Astrocyte (in vitro differentiated cells and primary cell): ENCODE measurements around the gene LRIT3. TPM values are rescaled to one million over a fixed set of nuclear protein-coding genes. Genes with fewer than 3 reads are reported as not detected.
"Not testable (repeated sequence)": the region's sequence is repeated elsewhere in the genome, so short reads cannot be mapped to it uniquely, and the experiment has no call there.

Source experiments
- DNase-seq: peaks from one replicate; pipeline ENCODE4 v3.0.0-alpha.2; 2010; ENCODE audit warnings: low read depth
- FAIRE-seq: peaks from 2 replicates; lab custom pipeline; 2011; peaks lifted over from hg19 to GRCh38; lab: Jason Lieb, UNC
- H2AFZ ChIP-seq: 2 replicates; pipeline ENCODE4 v1.6.0; 2012; ENCODE audit warnings: low read depth, low read length, inconsistent platforms
- H3K27ac ChIP-seq: 2 replicates; pipeline ENCODE4 v1.5.1; 2011; ENCODE audit warnings: low read depth, low read length, inconsistent platforms
- H3K27me3 ChIP-seq: 2 replicates; pipeline ENCODE4 v1.6.0; 2011; ENCODE audit warnings: low read length, inconsistent platforms; ENCODE audit not compliant: insufficient read depth
- H3K36me3 ChIP-seq: 2 replicates; pipeline ENCODE4 v1.5.1; 2011; ENCODE audit warnings: low read length, inconsistent platforms; ENCODE audit not compliant: insufficient read depth
- H3K4me1 ChIP-seq: 2 replicates; pipeline ENCODE4 v1.5.1; 2011; ENCODE audit warnings: low read length, inconsistent platforms; ENCODE audit not compliant: insufficient read depth
- H3K4me2 ChIP-seq: 2 replicates; pipeline ENCODE4 v1.6.0; 2012; ENCODE audit warnings: low read length, inconsistent platforms
- H3K4me3 ChIP-seq: 2 replicates; pipeline ENCODE4 v1.5.1; 2011; ENCODE audit warnings: low read depth, mild to moderate bottlenecking, low read length, inconsistent platforms; ENCODE audit not compliant: insufficient read depth
- H3K79me2 ChIP-seq: 2 replicates; pipeline ENCODE4 v1.6.0; 2012; ENCODE audit warnings: mild to moderate bottlenecking, low read length, inconsistent platforms; ENCODE audit not compliant: insufficient read depth
- H3K9ac ChIP-seq: 2 replicates; pipeline ENCODE4 v1.6.0; 2012; ENCODE audit warnings: mild to moderate bottlenecking, low read length, inconsistent platforms
- H3K9me3 ChIP-seq: 2 replicates; pipeline ENCODE4 v1.5.1; 2012; ENCODE audit warnings: low read depth, mild to moderate bottlenecking, low read length, inconsistent platforms; ENCODE audit not compliant: insufficient read depth
- H4K20me1 ChIP-seq: 2 replicates; pipeline ENCODE4 v1.6.0; 2012; ENCODE audit warnings: low read length, inconsistent platforms; ENCODE audit not compliant: insufficient read depth
- H3K27ac Mint-ChIP-seq: one replicate; pipeline ENCODE4 v1.8.0; 2021; ENCODE audit warnings: mild to moderate bottlenecking, mixed read lengths; ENCODE audit not compliant: unreplicated experiment
- H3K27me3 Mint-ChIP-seq: one replicate; pipeline ENCODE4 v1.8.0; 2021; ENCODE audit warnings: low read depth, mixed read lengths; ENCODE audit not compliant: unreplicated experiment
- H3K36me3 Mint-ChIP-seq: one replicate; pipeline ENCODE4 v1.8.0; 2021; ENCODE audit warnings: low read depth, mixed read lengths; ENCODE audit not compliant: unreplicated experiment
- H3K4me1 Mint-ChIP-seq: one replicate; pipeline ENCODE4 v1.8.0; 2021; ENCODE audit warnings: low read depth, mixed read lengths; ENCODE audit not compliant: unreplicated experiment
- H3K4me3 Mint-ChIP-seq: one replicate; pipeline ENCODE4 v1.8.0; 2021; ENCODE audit warnings: mild to moderate bottlenecking, moderate library complexity, mixed read lengths; ENCODE audit not compliant: unreplicated experiment
- H3K9me3 Mint-ChIP-seq: one replicate; pipeline ENCODE4 v1.8.0; 2021; ENCODE audit warnings: mild to moderate bottlenecking, mixed read lengths; ENCODE audit not compliant: unreplicated experiment
- CTCF ChIP-seq: IDR thresholded peaks from 2 replicates; pipeline ENCODE4 v1.5.1; 2011; ENCODE audit warnings: low read depth, mild to moderate bottlenecking, inconsistent platforms, low read length, moderate library complexity; ENCODE audit not compliant: insufficient read depth
- EZH2 ChIP-seq: IDR thresholded peaks from 2 replicates; pipeline ENCODE4 v1.6.1; 2012; ENCODE audit warnings: mild to moderate bottlenecking, low read length, inconsistent platforms; ENCODE audit not compliant: insufficient read depth
- total RNA-seq: library from RNA; stranded (reverse); gene quantifications from 2 replicates; pipeline ENCODE4 v1.2.1, GENCODE V29; 2021

Gene LRIT3
- total RNA-seq, 1 donor from 2014 or later = 0.11 TPM

GRCh38 chr4:109846395-109847098 is 1.4 kb upstream of the LRIT3 start:
- Histone ChIP-seq H3K4me1 (no peaks in the 10 kb centered on the region), H3K27me3 (no peaks in the 10 kb centered on the region), H3K9ac (no peak overlapping the region), H3K79me2 (no peaks in the 10 kb centered on the region), H2AFZ (no peak overlapping the region), H3K4me3 (no peak overlapping the region), H3K36me3 (no peaks in the 10 kb centered on the region), H4K20me1 (no peaks in the 10 kb centered on the region), H3K4me2 (no peak overlapping the region), H3K9me3 (no peaks in the 10 kb centered on the region), H3K27ac (no peak overlapping the region)
- Mint-ChIP-seq H3K4me1 (no peaks in the 10 kb centered on the region), H3K4me3 (no peak overlapping the region), H3K27me3 (no peaks in the 10 kb centered on the region), H3K36me3 (no peaks in the 10 kb centered on the region), H3K9me3 (no peaks in the 10 kb centered on the region), H3K27ac (no peak overlapping the region)
- FAIRE-seq (no peak), DNase-seq (no peak)
- TF ChIP-seq CTCF (no peak), EZH2 (no peak)

- H3K4me3 Mint-ChIP-seq = no peak overlapping the region
- no peak overlapping the region for H3K4me2 ChIP-seq
- H3K27me3 Mint-ChIP-seq = no peaks in the 10 kb centered on the region
- H3K9ac ChIP-seq = no peak overlapping the region
- no peaks in the 10 kb centered on the region for H3K9me3 ChIP-seq
- no peak for FAIRE-seq
- TF ChIP-seq CTCF (no peak), EZH2 (no peak)
- H3K4me1 Mint-ChIP-seq = no peaks in the 10 kb centered on the region
- no peak overlapping the region for H2AFZ ChIP-seq
- no peaks in the 10 kb centered on the region for H4K20me1 ChIP-seq
- H3K36me3 Mint-ChIP-seq = no peaks in the 10 kb centered on the region
- no peak overlapping the region for H3K27ac Mint-ChIP-seq
- no peak overlapping the region for H3K27ac ChIP-seq
- DNase-seq = no peak
- no peaks in the 10 kb centered on the region for H3K4me1 ChIP-seq
- H3K36me3 ChIP-seq = no peaks in the 10 kb centered on the region
- no peaks in the 10 kb centered on the region for H3K27me3 ChIP-seq
- H3K4me3 ChIP-seq = no peak overlapping the region
- no peaks in the 10 kb centered on the region for H3K79me2 ChIP-seq
- H3K9me3 Mint-ChIP-seq = no peaks in the 10 kb centered on the region
Measured at GRCh38 chr4:109848501-109848900, 594 bp downstream of the LRIT3 start.

- Histone ChIP-seq H3K4me3 (no peak overlapping the region), H3K36me3 (no peaks in the 10 kb centered on the region), H2AFZ (no peak overlapping the region), H3K9me3 (no peaks in the 10 kb centered on the region), H3K27ac (no peak overlapping the region), H4K20me1 (no peaks in the 10 kb centered on the region), H3K9ac (no peak overlapping the region), H3K27me3 (no peaks in the 10 kb centered on the region), H3K4me2 (no peak overlapping the region), H3K79me2 (no peaks in the 10 kb centered on the region), H3K4me1 (no peaks in the 10 kb centered on the region)
- no peaks in the 10 kb centered on the region for H3K27me3 Mint-ChIP-seq
- H3K36me3 Mint-ChIP-seq = peaks cover under 1% of the 10 kb centered on the region
- H3K4me3 Mint-ChIP-seq = no peak overlapping the region
- FAIRE-seq (no peak), DNase-seq (no peak)
- H3K4me1 Mint-ChIP-seq = no peaks in the 10 kb centered on the region
- H3K9me3 Mint-ChIP-seq = no peaks in the 10 kb centered on the region
- no peak for TF ChIP-seq CTCF
- TF ChIP-seq EZH2 = no peak
- no peak overlapping the region for H3K27ac Mint-ChIP-seq
Measured at GRCh38 chr4:109850601-109851000, 2.7 kb downstream of the LRIT3 start.

GRCh38 chr4:109859426-109860300 is 11.8 kb downstream of the LRIT3 start:
- H2AFZ ChIP-seq, H4K20me1 ChIP-seq, H3K4me1 Mint-ChIP-seq, H3K9me3 ChIP-seq, H3K9me3 Mint-ChIP-seq, H3K27ac Mint-ChIP-seq, H3K4me3 Mint-ChIP-seq, DNase-seq, H3K4me3 ChIP-seq, H3K27me3 ChIP-seq, H3K27ac ChIP-seq, H3K4me2 ChIP-seq, H3K27me3 Mint-ChIP-seq, H3K9ac ChIP-seq, FAIRE-seq, H3K4me1 ChIP-seq, H3K36me3 Mint-ChIP-seq, H3K36me3 ChIP-seq, H3K79me2 ChIP-seq: not testable (repeated sequence)
